Testis (tissue), 2 donors: Measurements from ENCODE around the gene POC1B.

Experiments
- CTCF ChIP-seq, 3 experiments: fragments of 450-650 bp in 2 of 3; fragments of 200-600 bp in 1 of 3; sonication (generic) in 1 of 3; IDR thresholded peaks; one replicate each; pipeline ENCODE4 v1.5.1; 2016 to 2019; ENCODE audit warnings: antibody characterized with exemption in 3 of 3, mild to moderate bottlenecking in 2 of 3, moderate library complexity in 1 of 3
- POLR2A ChIP-seq: fragments of 450-650 bp; IDR thresholded peaks from one replicate; pipeline ENCODE4 v1.6.1; 2017; ENCODE audit warnings: antibody characterized with exemption, mild to moderate bottlenecking, moderate library complexity

- TF ChIP-seq POLR2A (no peak), CTCF (IDR thresholded peaks at IDR 0.05) (peak; percentile 55 to 88 (median 78))
Measured at GRCh38 chr12:89542912-89543592, 17.2 kb upstream of the POC1B start.
